HL-60 (cell line): ENCODE data around the gene IFI16.
"Not testable (repeated sequence)": the region's sequence is repeated elsewhere in the genome, so short reads cannot be mapped to it uniquely, and the experiment has no call there.

ENCODE experiments used
- POLR2AphosphoS5 ChIP-seq: IDR thresholded peaks from 2 replicates; pipeline ENCODE4 v1.6.1; 2012; ENCODE audit warnings: low read depth
- TF ChIP-seq, protein P1 (sequence below): IDR thresholded peaks from one replicate; pipeline ENCODE4 v1.5.1; 2011; ENCODE audit warnings: low read length, control low read depth, inconsistent platforms; ENCODE audit not compliant: insufficient read depth
- TF ChIP-seq, protein P2 (sequence below): IDR thresholded peaks from 2 replicates; pipeline ENCODE4 v1.6.1; 2012; ENCODE audit warnings: low read depth; ENCODE audit not compliant: insufficient replicate concordance

DNA sequence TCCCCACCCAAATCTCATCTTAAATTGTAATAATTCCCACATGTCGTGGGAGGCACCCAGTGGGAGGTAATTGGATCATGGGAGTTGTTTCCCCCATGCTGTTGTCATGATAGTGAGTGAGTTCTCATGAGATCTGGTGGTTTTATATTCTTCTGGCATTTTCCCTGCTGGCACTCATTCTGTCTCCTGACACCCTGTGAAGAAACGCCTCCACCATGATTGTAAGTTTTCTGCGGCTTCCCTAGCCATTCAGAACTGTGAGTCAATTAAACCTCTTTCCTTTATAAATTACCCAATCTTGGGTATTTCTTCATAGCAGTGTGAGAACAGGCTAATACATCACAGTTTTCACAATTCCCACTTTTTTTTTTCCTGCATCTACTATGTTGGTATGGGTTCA, 93.3 kb downstream of the IFI16 start:
- TF ChIP-seq, protein P1, sequence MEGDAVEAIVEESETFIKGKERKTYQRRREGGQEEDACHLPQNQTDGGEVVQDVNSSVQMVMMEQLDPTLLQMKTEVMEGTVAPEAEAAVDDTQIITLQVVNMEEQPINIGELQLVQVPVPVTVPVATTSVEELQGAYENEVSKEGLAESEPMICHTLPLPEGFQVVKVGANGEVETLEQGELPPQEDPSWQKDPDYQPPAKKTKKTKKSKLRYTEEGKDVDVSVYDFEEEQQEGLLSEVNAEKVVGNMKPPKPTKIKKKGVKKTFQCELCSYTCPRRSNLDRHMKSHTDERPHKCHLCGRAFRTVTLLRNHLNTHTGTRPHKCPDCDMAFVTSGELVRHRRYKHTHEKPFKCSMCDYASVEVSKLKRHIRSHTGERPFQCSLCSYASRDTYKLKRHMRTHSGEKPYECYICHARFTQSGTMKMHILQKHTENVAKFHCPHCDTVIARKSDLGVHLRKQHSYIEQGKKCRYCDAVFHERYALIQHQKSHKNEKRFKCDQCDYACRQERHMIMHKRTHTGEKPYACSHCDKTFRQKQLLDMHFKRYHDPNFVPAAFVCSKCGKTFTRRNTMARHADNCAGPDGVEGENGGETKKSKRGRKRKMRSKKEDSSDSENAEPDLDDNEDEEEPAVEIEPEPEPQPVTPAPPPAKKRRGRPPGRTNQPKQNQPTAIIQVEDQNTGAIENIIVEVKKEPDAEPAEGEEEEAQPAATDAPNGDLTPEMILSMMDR: not testable (repeated sequence)
- not testable (repeated sequence) for TF ChIP-seq POLR2AphosphoS5
- TF ChIP-seq, protein P2, sequence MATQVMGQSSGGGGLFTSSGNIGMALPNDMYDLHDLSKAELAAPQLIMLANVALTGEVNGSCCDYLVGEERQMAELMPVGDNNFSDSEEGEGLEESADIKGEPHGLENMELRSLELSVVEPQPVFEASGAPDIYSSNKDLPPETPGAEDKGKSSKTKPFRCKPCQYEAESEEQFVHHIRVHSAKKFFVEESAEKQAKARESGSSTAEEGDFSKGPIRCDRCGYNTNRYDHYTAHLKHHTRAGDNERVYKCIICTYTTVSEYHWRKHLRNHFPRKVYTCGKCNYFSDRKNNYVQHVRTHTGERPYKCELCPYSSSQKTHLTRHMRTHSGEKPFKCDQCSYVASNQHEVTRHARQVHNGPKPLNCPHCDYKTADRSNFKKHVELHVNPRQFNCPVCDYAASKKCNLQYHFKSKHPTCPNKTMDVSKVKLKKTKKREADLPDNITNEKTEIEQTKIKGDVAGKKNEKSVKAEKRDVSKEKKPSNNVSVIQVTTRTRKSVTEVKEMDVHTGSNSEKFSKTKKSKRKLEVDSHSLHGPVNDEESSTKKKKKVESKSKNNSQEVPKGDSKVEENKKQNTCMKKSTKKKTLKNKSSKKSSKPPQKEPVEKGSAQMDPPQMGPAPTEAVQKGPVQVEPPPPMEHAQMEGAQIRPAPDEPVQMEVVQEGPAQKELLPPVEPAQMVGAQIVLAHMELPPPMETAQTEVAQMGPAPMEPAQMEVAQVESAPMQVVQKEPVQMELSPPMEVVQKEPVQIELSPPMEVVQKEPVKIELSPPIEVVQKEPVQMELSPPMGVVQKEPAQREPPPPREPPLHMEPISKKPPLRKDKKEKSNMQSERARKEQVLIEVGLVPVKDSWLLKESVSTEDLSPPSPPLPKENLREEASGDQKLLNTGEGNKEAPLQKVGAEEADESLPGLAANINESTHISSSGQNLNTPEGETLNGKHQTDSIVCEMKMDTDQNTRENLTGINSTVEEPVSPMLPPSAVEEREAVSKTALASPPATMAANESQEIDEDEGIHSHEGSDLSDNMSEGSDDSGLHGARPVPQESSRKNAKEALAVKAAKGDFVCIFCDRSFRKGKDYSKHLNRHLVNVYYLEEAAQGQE: not testable (repeated sequence)
